ENCODE data around the gene GPR108. TPM values are rescaled to one million over a fixed set of nuclear protein-coding genes. Genes with fewer than 3 reads are reported as not detected.

The GPR108 gene
- total and polyA plus RNA-seq, 2 of the 13 experiments (the other 11 are each of a cell fraction or from before 2014, with no cell fraction given) = 36.4 to 63.0 TPM

DNA sequence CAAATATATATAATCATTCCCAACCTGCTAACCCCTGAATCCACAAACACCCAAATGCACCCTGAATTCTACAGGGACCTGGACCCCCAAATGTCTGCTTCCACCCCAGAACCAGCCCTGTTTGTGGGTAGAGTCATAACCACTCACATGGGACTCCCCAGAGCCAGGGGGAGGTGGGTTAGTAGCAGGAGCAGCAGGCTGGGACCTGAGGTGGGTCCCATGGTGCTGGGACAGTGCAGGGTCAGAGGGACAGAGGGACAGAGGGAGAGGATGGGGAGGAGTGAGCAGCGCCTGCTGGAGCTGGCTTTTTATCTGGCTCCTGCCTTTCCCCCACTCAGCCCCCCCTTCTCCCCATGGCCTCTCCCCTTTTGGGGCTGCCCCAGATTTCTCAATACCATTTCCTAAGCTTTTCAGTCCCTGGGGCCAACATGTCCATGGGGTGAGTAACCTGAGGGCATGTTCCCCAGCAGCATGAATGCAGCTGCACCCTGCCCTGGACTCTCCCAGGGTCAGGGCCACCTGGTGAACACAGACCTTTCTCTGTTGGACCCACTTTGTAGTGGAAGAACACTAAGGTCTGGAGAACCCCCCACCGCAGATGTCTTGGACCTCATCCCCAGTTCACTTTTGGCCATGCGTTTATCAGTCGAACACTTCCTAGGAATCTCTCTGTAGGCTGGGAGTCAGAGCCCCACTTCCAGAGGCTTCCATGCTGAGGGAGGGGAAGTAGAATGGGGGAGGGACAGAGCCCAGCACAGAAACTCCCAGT is 16.8 kb downstream of the GPR108 start, which contains the start of gene C3 (continued):
- TF ChIP-seq THAP9 (CRISPR knock-in tag; IDR thresholded peaks at IDR 0.05; ENCODE audit: borderline replicate concordance) (peak; percentile 61; the same call in 1 of the 2 replicates), THYN1 (CRISPR knock-in tag; IDR thresholded peaks at IDR 0.05; ENCODE audit: borderline replicate concordance, low read depth) (no peak), HDAC2 (CRISPR knock-in tag; IDR thresholded peaks at IDR 0.05) (peak; percentile 96), LRRFIP1 (CRISPR knock-in tag; conservative IDR thresholded peaks at IDR 0.05) (no peak), ZNF652 (CRISPR knock-in tag; IDR thresholded peaks at IDR 0.05; ENCODE audit: borderline replicate concordance, low read depth) (peak; percentile 80; the same call in 1 of the 2 replicates), ZNF790 (CRISPR knock-in tag; IDR thresholded peaks at IDR 0.05; ENCODE audit: borderline replicate concordance) (0 out of 2 replicates have a peak, but pooled peaks have one; percentile 50), ZNF263 (CRISPR knock-in tag; IDR thresholded peaks at IDR 0.05) (peak; percentile 95), MZF1 (CRISPR knock-in tag; IDR thresholded peaks at IDR 0.05; ENCODE audit: borderline replicate concordance) (no peak)
- TF ChIP-seq, protein P1, sequence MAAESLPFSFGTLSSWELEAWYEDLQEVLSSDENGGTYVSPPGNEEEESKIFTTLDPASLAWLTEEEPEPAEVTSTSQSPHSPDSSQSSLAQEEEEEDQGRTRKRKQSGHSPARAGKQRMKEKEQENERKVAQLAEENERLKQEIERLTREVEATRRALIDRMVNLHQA (CRISPR knock-in tag; IDR thresholded peaks at IDR 0.05) = no peak
- TF ChIP-seq, protein P2, sequence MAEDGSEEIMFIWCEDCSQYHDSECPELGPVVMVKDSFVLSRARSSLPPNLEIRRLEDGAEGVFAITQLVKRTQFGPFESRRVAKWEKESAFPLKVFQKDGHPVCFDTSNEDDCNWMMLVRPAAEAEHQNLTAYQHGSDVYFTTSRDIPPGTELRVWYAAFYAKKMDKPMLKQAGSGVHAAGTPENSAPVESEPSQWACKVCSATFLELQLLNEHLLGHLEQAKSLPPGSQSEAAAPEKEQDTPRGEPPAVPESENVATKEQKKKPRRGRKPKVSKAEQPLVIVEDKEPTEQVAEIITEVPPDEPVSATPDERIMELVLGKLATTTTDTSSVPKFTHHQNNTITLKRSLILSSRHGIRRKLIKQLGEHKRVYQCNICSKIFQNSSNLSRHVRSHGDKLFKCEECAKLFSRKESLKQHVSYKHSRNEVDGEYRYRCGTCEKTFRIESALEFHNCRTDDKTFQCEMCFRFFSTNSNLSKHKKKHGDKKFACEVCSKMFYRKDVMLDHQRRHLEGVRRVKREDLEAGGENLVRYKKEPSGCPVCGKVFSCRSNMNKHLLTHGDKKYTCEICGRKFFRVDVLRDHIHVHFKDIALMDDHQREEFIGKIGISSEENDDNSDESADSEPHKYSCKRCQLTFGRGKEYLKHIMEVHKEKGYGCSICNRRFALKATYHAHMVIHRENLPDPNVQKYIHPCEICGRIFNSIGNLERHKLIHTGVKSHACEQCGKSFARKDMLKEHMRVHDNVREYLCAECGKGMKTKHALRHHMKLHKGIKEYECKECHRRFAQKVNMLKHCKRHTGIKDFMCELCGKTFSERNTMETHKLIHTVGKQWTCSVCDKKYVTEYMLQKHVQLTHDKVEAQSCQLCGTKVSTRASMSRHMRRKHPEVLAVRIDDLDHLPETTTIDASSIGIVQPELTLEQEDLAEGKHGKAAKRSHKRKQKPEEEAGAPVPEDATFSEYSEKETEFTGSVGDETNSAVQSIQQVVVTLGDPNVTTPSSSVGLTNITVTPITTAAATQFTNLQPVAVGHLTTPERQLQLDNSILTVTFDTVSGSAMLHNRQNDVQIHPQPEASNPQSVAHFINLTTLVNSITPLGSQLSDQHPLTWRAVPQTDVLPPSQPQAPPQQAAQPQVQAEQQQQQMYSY (CRISPR knock-in tag; IDR thresholded peaks at IDR 0.05) = no peak
